GM12874 (cell line): ENCODE results near the gene IFNL1.
"Not testable (repeated sequence)": the region's sequence is repeated elsewhere in the genome, so short reads cannot be mapped to it uniquely, and the experiment has no call there.

ENCODE experiments used
- CTCF ChIP-seq: IDR thresholded peaks from 2 replicates; pipeline ENCODE4 v1.5.1; 2011; ENCODE audit warnings: low read depth, mild to moderate bottlenecking, control low read depth, low read length, moderate library complexity; ENCODE audit not compliant: insufficient read depth

The IFNL1 gene

GRCh38 chr19:39264306-39265290, 31.6 kb upstream of the IFNL1 start:
- no peak for TF ChIP-seq CTCF

- TF ChIP-seq CTCF = no peak
Measured at GRCh38 chr19:39265321-39265916, 30.8 kb upstream of the IFNL1 start.

DNA sequence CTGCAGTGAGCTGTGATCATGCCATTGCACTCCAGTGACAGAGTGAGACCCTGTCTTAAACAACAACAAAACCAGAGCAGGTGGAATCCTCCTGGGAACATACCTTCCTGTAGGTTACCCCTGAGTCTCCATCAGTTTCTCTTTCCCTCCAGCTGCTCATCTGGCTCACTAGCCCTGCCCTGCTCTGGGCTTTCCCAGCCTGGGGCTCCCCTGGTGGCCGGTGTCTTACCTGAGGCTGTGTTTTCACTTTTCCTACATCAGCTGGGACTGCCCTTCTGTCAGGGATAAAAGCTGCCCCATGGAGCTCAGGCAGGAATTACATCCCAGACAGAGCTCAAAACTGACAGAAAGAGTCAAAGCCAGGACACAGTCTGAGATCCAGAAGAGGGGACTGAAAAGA, 28.1 kb upstream of the IFNL1 start, which contains the start of gene IFNL2:
Gene IFNL2, plus strand, starts transcription at position 312 of the 400 bp plus-strand sequence. CDS start 173 bp downstream, outside the sequence.
- TF ChIP-seq CTCF = not testable (repeated sequence)

- TF ChIP-seq CTCF = no peak
Measured at GRCh38 chr19:39270036-39270871, 26.0 kb upstream of the IFNL1 start.

DNA sequence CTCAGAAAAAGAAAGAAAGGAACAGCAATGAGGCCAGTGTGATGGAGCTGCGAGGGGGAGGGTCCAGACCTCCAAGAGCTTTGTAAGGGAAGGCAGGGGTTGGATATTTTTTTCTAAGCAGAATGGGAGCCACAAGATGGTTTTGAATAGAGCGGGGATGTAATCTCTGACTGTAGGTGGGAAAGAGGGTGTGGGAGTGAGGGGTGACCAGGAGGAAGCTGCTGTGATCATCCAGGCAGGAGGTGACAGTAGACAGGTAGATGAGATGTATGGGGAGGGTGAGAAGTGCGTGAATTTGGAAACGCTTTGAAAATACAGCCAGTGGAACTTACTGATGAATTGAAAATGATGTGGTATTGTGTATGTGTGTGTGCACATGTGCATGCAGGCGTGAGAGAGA, 20.6 kb upstream of the IFNL1 start:
- TF ChIP-seq CTCF = no peak

- no peak for TF ChIP-seq CTCF
Measured at GRCh38 chr19:39276740-39277139, 19.5 kb upstream of the IFNL1 start.

DNA sequence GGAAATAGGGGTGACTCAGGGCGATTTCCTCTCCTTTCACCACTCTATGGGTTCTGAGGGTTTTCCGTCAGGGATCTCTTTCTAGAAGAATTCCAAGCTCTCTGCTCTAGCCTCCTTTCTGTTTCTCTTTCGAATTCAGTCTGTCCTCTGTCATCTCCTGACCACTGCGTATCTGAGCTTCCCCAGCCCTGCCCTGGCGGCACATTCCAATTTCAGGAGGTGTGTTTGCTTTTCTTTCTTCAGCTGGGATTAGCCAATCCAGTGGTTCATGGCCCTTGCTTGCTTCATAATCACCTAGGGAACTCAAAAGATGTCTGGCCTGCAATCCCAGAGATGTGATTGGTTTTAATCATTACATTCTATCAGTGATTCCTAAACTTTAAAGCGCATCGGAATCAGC, 18.6 kb upstream of the IFNL1 start:
- TF ChIP-seq CTCF = no peak
